ENCODE results near the gene COL4A1.

The COL4A1 gene

DNA sequence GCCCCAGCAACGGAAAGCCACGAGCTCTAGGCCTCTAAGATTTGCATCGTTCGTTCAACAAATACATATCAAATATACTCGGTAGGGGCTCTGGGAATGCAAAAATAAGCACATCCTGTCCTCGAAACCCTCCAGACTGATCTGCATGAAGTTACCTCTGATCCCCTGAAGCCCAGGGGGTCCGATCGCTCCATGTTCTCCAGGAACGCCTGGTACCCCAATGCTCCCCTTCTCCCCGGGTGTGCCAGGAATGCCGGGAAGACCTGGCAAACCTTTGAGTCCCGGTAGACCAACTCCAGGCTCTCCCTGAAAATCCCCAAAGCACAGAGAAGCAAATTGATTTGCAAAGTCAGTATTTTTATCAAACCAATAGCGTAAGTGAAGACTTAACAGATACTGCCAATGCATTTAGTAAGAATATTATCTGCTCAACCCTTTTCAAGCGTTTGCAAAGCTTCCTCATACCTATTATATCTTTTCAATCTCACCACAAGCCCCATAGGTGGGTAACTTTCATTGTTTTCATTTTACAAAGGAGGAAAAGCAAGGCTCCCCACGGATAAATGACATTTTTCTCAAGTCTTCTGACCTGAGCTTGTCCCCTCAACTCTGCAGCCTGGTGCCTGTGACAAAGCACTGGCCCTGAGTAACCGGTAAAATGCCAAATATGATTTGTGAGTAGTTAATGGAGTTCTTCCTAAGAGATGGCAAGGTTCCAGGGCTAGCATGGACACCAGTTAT lies 127.7 kb downstream of the COL4A1 start:
- TF ChIP-seq, protein P1, sequence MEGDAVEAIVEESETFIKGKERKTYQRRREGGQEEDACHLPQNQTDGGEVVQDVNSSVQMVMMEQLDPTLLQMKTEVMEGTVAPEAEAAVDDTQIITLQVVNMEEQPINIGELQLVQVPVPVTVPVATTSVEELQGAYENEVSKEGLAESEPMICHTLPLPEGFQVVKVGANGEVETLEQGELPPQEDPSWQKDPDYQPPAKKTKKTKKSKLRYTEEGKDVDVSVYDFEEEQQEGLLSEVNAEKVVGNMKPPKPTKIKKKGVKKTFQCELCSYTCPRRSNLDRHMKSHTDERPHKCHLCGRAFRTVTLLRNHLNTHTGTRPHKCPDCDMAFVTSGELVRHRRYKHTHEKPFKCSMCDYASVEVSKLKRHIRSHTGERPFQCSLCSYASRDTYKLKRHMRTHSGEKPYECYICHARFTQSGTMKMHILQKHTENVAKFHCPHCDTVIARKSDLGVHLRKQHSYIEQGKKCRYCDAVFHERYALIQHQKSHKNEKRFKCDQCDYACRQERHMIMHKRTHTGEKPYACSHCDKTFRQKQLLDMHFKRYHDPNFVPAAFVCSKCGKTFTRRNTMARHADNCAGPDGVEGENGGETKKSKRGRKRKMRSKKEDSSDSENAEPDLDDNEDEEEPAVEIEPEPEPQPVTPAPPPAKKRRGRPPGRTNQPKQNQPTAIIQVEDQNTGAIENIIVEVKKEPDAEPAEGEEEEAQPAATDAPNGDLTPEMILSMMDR (IDR thresholded peaks at IDR 0.05; ENCODE audit: extremely low read depth, missing control alignments): no peak
- DNase-seq (ENCODE audit: low spot score): no peak

DNA sequence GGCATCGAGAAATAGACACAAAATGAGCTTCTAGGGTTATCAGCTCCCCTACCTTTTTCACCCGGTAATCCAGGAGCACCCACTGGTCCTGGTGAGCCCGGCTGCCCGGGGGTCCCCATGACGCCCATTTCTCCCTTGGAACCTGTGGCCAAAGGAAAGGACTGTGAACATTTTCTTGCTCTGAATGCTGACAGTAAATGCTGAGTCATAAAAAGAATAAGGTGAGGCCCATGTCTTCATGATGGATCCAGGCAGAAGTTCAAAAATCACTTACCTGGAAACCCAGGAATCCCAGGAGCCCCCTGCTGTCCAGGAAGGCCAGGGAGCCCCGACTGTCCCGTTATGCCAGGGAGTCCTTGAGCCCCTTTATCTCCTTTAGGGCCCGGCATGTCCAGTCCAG lies 129.2 kb downstream of the COL4A1 start:
- TF ChIP-seq, protein P1 (IDR thresholded peaks at IDR 0.05; ENCODE audit: extremely low read depth, missing control alignments): no peak
- no peak for DNase-seq (ENCODE audit: low spot score)

DNA sequence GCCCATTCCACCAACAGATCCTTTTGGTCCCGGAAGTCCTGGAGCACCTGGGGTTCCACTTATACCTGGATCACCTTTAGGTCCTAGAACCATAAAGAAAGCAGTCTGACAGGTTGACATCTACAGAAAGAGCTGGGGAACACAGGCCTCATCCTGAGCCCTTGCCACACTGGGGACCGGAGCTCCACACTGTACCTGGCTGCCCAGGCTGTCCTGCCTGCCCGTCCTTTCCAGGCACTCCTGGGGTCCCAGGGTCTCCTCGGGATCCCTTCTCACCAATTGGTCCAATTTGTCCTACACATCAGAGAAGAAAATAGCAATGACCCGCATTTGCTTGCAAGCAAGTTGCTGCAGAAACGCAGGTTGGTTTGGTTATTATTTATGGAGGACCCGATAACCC lies 130.5 kb downstream of the COL4A1 start:
- no peak for DNase-seq (ENCODE audit: low spot score)
- TF ChIP-seq, protein P1 (IDR thresholded peaks at IDR 0.05; ENCODE audit: extremely low read depth, missing control alignments): no peak

DNA sequence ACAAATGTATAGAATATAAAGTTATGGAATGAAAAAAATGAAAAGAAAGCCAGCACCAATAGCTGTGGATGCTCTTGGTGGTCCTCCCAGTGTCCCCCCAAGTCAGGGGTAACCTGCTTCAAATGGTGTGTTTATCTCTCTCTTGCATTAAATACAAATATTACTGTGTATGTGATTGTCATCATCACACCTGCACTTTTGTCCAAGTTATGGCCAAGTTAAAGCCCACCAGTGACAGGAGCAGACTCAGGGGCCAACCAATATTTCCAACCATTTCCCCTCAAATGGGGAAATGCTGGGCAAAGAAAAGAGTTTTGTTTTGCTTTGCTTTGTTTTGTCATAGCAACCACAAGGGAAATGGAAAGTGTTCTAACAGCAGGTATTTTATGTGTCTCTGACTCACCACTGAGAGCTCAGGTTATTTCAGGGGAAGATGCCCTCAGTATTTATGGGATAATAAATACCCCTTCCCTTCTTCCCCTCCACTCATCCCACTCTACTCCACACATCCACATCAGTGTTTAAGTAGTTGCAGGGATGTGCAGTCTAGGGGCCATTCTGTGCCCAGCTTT lies 133.6 kb downstream of the COL4A1 start:
- no peak for DNase-seq (ENCODE audit: low spot score)
- TF ChIP-seq, protein P1 (IDR thresholded peaks at IDR 0.05; ENCODE audit: extremely low read depth, missing control alignments): no peak

DNA sequence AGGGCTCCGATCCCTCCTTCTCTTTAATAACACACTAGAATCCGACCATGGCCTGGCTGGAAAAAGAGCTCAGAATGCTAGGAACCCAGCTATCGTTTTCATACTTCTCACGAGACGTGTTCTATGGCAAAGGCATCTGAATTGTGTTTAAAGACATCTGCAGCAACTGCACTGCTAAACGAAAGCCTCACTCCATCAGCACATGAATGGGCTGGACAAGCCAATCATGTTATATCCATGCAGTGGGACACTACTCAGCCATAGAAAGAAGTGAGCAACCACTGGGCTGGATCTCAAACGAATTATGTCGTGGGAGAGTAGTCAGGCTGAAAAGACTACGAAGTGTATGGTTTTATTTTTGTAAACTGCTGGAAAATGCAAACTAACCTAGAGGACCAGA lies 136.1 kb downstream of the COL4A1 start:
- no peak for DNase-seq (ENCODE audit: low spot score)
- TF ChIP-seq, protein P1 (IDR thresholded peaks at IDR 0.05; ENCODE audit: extremely low read depth, missing control alignments): no peak

DNA sequence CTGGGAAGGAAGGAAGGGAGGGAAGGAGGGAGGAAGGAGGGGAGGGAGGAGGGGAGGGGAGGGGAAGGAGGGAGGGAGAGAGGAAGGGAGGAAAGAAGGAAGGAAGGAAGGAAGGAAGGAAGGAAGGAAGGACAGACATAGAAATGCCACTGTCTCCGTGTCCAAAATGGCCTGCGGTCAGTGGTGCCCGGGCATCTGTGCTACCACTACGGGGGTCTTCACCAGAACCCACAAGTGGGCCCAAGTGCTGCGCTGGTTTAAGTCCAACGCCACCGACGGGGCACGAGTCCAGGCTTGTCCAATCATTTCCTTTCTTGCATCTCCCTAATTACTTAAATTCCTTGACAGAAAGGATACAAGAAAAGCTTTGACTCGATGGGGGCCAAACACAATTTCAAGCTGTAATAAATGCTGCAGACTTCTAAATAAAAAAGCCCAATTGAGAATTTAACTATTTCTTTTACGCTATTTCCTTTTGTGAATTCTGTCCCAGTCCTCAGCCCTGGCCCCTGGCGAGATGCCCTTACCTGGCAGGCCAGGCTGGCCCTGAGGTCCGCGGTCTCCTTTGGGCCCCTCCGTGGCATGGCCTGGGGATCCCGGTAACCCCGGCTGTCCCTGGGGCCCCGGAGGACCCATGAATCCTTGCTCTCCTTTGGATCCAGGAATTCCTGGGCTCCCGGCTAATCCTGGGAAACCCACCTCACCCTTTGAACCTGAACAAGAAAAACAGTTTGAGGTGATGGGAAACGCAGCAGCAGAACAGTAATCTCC lies 136.8 kb downstream of the COL4A1 start:
- TF ChIP-seq, protein P1 (IDR thresholded peaks at IDR 0.05; ENCODE audit: extremely low read depth, missing control alignments): no peak
- no peak for DNase-seq (ENCODE audit: low spot score)
